Panc1 (cell line): Measurements from ENCODE around the gene ATRNL1. TPM values are rescaled to one million over a fixed set of nuclear protein-coding genes. Genes with fewer than 3 reads are reported as not detected.

Experiments used
- ATAC-seq: fragments of 200-7000 bp; cut with Tn5 transposase; 2 replicates; pipeline ENCODE4 v1.9.1; 2020; ENCODE audit warnings: mild to moderate bottlenecking, moderate library complexity
- BruUV-seq: library from RNA; stranded (reverse); fragments of 400-500 nt; replicated peaks from 2 replicates; lab custom pipeline; 2021; lab: Mats Ljungman, UMichigan
- CTCF ChIA-PET: fragments of 300-600 bp; sonication (Branson Sonifier 250); formaldehyde crosslinking; loops from one replicate; lab custom pipeline; 2022; ENCODE audit warnings: antibody characterized with exemption; lab: Charles Lee
- POLR2A ChIA-PET: fragments of 300-600 bp; sonication (Branson Sonifier 250); formaldehyde crosslinking; loops from one replicate; lab custom pipeline; 2022; ENCODE audit warnings: antibody characterized with exemption; lab: Charles Lee
- DNase-seq: peaks from one replicate; pipeline ENCODE4 v3.0.0-alpha.2; 2010; ENCODE audit warnings: low read depth, low spot score
- H3K27ac ChIP-seq: 2 replicates; pipeline ENCODE4 v1.5.1; 2011; ENCODE audit warnings: mild to moderate bottlenecking, low read length, inconsistent platforms
- H3K27me3 ChIP-seq: fragments of 200-500 bp; sonication (Bioruptor generic); 2 replicates; pipeline ENCODE4 v1.6.0; 2014; ENCODE audit warnings: low read length, inconsistent platforms; ENCODE audit not compliant: control insufficient read depth, insufficient read depth
- H3K36me3 ChIP-seq: fragments of 200-500 bp; sonication (Bioruptor generic); 2 replicates; pipeline ENCODE4 v1.5.1; 2014; ENCODE audit warnings: inconsistent platforms, mild to moderate bottlenecking, low read length, moderate library complexity; ENCODE audit not compliant: control insufficient read depth, insufficient read depth
- H3K4me1 ChIP-seq: 2 replicates; pipeline ENCODE4 v1.5.1; 2011; ENCODE audit warnings: inconsistent platforms, mild to moderate bottlenecking, low read length, moderate library complexity; ENCODE audit not compliant: control insufficient read depth, insufficient read depth
- H3K4me3 ChIP-seq, 2 experiments: 2 replicates each; pipeline ENCODE4 v1.5.1; 2011 to 2012; ENCODE audit warnings: low read depth in 2 of 2, low read length in 2 of 2, mild to moderate bottlenecking in 2 of 2, inconsistent platforms in 1 of 2, moderate library complexity in 1 of 2
- H3K9me3 ChIP-seq: fragments of 200-500 bp; sonication (Bioruptor generic); 2 replicates; pipeline ENCODE4 v1.5.1; 2014; ENCODE audit warnings: low read depth, mild to moderate bottlenecking, inconsistent platforms, low read length, moderate library complexity; ENCODE audit not compliant: control insufficient read depth, insufficient read depth
- CTCF ChIP-seq: fragments of 450-650 bp; IDR thresholded peaks from 2 replicates; pipeline ENCODE4 v1.5.1; 2017; ENCODE audit warnings: mild to moderate bottlenecking
- POLR2AphosphoS5 ChIP-seq: IDR thresholded peaks from 2 replicates; pipeline ENCODE4 v1.6.1; 2012; ENCODE audit warnings: mild to moderate bottlenecking, low read depth, low read length, moderate library complexity
- REST ChIP-seq, 2 experiments: IDR thresholded peaks; 2 replicates each; pipeline ENCODE4 v1.6.1; 2011 to 2012; ENCODE audit warnings: low read depth in 2 of 2, control low read depth in 1 of 2, low read length in 1 of 2, mild to moderate bottlenecking in 1 of 2, moderate library complexity in 1 of 2; ENCODE audit not compliant: insufficient read depth in 1 of 2
- SIN3A ChIP-seq: IDR thresholded peaks from 2 replicates; pipeline ENCODE4 v1.6.1; 2012; ENCODE audit warnings: low read depth, mild to moderate bottlenecking, low read length, moderate library complexity, borderline replicate concordance; ENCODE audit not compliant: insufficient read depth
- TCF7L2 ChIP-seq: IDR thresholded peaks from 2 replicates; pipeline ENCODE4 v1.6.1; 2011; ENCODE audit warnings: mild to moderate bottlenecking, low read depth, low read length, inconsistent platforms
- in situ Hi-C: cut with HindIII; loops from 2 replicates; pipeline ENCODE4 v1.10.0; 2016; ENCODE audit warnings: low sequenced_read_pairs, low pct_unique_long_range_greater_than_20kb
- intact Hi-C: fragments of 100-400 bp; cut with micrococcal nuclease; formaldehyde crosslinking; loops from one replicate; pipeline ENCODE4 v1.10.0; 2022; ENCODE audit not compliant: unreplicated experiment
- total RNA-seq: library from RNA; stranded (reverse); gene quantifications from one replicate; pipeline ENCODE4 v1.2.1, GENCODE V29; 2021; ENCODE audit not compliant: unreplicated experiment

ATRNL1 gene
- total RNA-seq, 1 experiment from 2014 or later, result 17.1 TPM

GRCh38 chr10:115049960-115050359, 43.2 kb upstream of the ATRNL1 start:
- POLR2A ChIA-PET, result no interaction called here
- DNase-seq (no peak), ATAC-seq (no peak)
- peaks cover 6% of the 10 kb centered on the region; the same call in 1 of the 2 replicates for H3K27me3 ChIP-seq
- no peak for TF ChIP-seq REST (IDR thresholded peaks at IDR 0.05; ENCODE audit: insufficient read depth in 1 of 2, low read depth in 2 of 2, low read length in 1 of 2)
- TF ChIP-seq SIN3A, result no peak
- no peak for TF ChIP-seq TCF7L2
- H3K27ac ChIP-seq, result no peak overlapping the region
- CTCF ChIA-PET, result no interaction called here
- intact Hi-C loops (no loop called here), in situ Hi-C loops (no loop called here)
- no TSS peak for BruUV-seq
- no peaks in the 10 kb centered on the region for H3K9me3 ChIP-seq
- no peak overlapping the region for H3K4me3 ChIP-seq
- no peaks in the 10 kb centered on the region for H3K36me3 ChIP-seq
- no peaks in the 10 kb centered on the region for H3K4me1 ChIP-seq

GRCh38 chr10:115050375-115051010, 42.7 kb upstream of the ATRNL1 start:
- in situ Hi-C loops (no loop called here), intact Hi-C loops (no loop called here)
- Histone ChIP-seq H3K9me3 (no peaks in the 10 kb centered on the region), H3K27me3 (peaks cover 6% of the 10 kb centered on the region; the same call in 1 of the 2 replicates), H3K4me3 (no peak overlapping the region), H3K27ac (no peak overlapping the region), H3K36me3 (no peaks in the 10 kb centered on the region), H3K4me1 (no peaks in the 10 kb centered on the region)
- no TSS peak for BruUV-seq
- ChIA-PET POLR2A (no interaction called here), CTCF (no interaction called here)
- ATAC-seq (no peak), DNase-seq (no peak)
- TF ChIP-seq CTCF (no peak), POLR2AphosphoS5 (no peak), SIN3A (no peak), REST (IDR thresholded peaks at IDR 0.05; ENCODE audit: insufficient read depth in 1 of 2, low read depth in 2 of 2, low read length in 1 of 2) (no peak), TCF7L2 (no peak)
